GM23338 (cell line): Measurements from ENCODE around the gene CMIP. TPM values are rescaled to one million over a fixed set of nuclear protein-coding genes. Genes with fewer than 3 reads are reported as not detected.

Experiments
- ATAC-seq: fragments of 200-7000 bp; cut with Tn5 transposase; 3 replicates; pipeline ENCODE4 v1.9.1; 2020
- DNase-seq: peaks from one replicate; pipeline ENCODE4 v3.0.0-alpha.2; 2015; ENCODE audit warnings: low spot score
- H2AFZ ChIP-seq: fragments of 200-600 bp; sonication (generic); 2 replicates; pipeline ENCODE4 v1.8.0; 2016; ENCODE audit warnings: antibody characterized with exemption, mild to moderate bottlenecking, moderate library complexity
- H3F3A ChIP-seq: fragments of 200-600 bp; sonication (generic); replicated peaks from 2 replicates; pipeline ENCODE4 v1.8.0; 2017; ENCODE audit warnings: antibody characterized with exemption, mixed run types, low read depth
- H3K27ac ChIP-seq: fragments of 200-600 bp; sonication (generic); 2 replicates; pipeline ENCODE4 v1.6.1; 2016; ENCODE audit warnings: low read depth
- H3K27me3 ChIP-seq: fragments of 200-600 bp; sonication (generic); 2 replicates; pipeline ENCODE4 v1.8.0; 2016; ENCODE audit warnings: mild to moderate bottlenecking, mixed run types, moderate library complexity; ENCODE audit not compliant: insufficient read depth
- H3K36me3 ChIP-seq: fragments of 200-600 bp; sonication (generic); 2 replicates; pipeline ENCODE4 v1.8.0; 2016; ENCODE audit warnings: mild to moderate bottlenecking; ENCODE audit not compliant: insufficient read depth
- H3K4me1 ChIP-seq: fragments of 200-600 bp; sonication (generic); 2 replicates; pipeline ENCODE4 v1.8.0; 2016; ENCODE audit warnings: mild to moderate bottlenecking, moderate library complexity; ENCODE audit not compliant: insufficient read depth
- H3K4me2 ChIP-seq: fragments of 200-600 bp; sonication (generic); 2 replicates; pipeline ENCODE4 v1.7.1; 2017; ENCODE audit warnings: mixed run types
- H3K4me3 ChIP-seq: fragments of 200-600 bp; sonication (generic); 2 replicates; pipeline ENCODE4 v1.6.1; 2016; ENCODE audit warnings: mixed run types
- H3K79me2 ChIP-seq: fragments of 200-600 bp; sonication (generic); replicated peaks from 2 replicates; pipeline ENCODE4 v1.8.0; 2017; ENCODE audit warnings: mild to moderate bottlenecking; ENCODE audit not compliant: insufficient read depth
- H3K9me2 ChIP-seq: fragments of 200-600 bp; sonication (generic); 2 replicates; pipeline ENCODE4 v1.8.0; 2017; ENCODE audit not compliant: insufficient read depth
- H4K20me1 ChIP-seq: fragments of 200-600 bp; sonication (generic); replicated peaks from 2 replicates; pipeline ENCODE4 v1.8.0; 2017; ENCODE audit warnings: mild to moderate bottlenecking; ENCODE audit not compliant: insufficient read depth
- H3K27ac Mint-ChIP-seq: 2 replicates; pipeline ENCODE4 v1.8.0; 2020; ENCODE audit warnings: inconsistent platforms, mild to moderate bottlenecking, moderate library complexity, mixed read lengths
- H3K27me3 Mint-ChIP-seq: 3 replicates; pipeline ENCODE4 v1.8.0; 2022; ENCODE audit warnings: low read depth, mild to moderate bottlenecking, moderate library complexity, mixed read lengths, inconsistent platforms; ENCODE audit not compliant: insufficient read depth, poor library complexity
- H3K36me3 Mint-ChIP-seq: 3 replicates; pipeline ENCODE4 v1.8.0; 2021; ENCODE audit warnings: low read depth, mild to moderate bottlenecking, inconsistent platforms, moderate library complexity, mixed read lengths
- H3K4me1 Mint-ChIP-seq: 3 replicates; pipeline ENCODE4 v1.8.0; 2020; ENCODE audit warnings: mild to moderate bottlenecking, inconsistent platforms, mixed read lengths
- H3K4me3 Mint-ChIP-seq: 3 replicates; pipeline ENCODE4 v1.8.0; 2021; ENCODE audit warnings: moderate library complexity, mild to moderate bottlenecking, inconsistent platforms, mixed read lengths
- H3K9me3 Mint-ChIP-seq: 3 replicates; pipeline ENCODE4 v1.8.0; 2020; ENCODE audit warnings: moderate library complexity, mild to moderate bottlenecking, inconsistent platforms, mixed read lengths
- CREB1 ChIP-seq: fragments of 250-450 bp; sonication (Bioruptor Pico); IDR thresholded peaks from 2 replicates; pipeline ENCODE4 v1.5.0; 2020; ENCODE audit warnings: low read depth, mild to moderate bottlenecking, moderate library complexity
- EZH2 ChIP-seq: fragments of 200-600 bp; sonication (generic); IDR thresholded peaks from one replicate; pipeline ENCODE4 v1.8.0; 2017; ENCODE audit warnings: antibody characterized with exemption, mild to moderate bottlenecking, low read depth; ENCODE audit not compliant: unreplicated experiment
- EZH2phosphoT487 ChIP-seq: fragments of 200-600 bp; sonication (generic); IDR thresholded peaks from one replicate; pipeline ENCODE4 v1.8.1; 2018; ENCODE audit warnings: antibody characterized with exemption; ENCODE audit not compliant: unreplicated experiment
- JUNB ChIP-seq: IDR thresholded peaks from one replicate; pipeline ENCODE4 v1.6.1; 2016; ENCODE audit warnings: antibody characterized with exemption; ENCODE audit not compliant: unreplicated experiment
- NANOG ChIP-seq: IDR thresholded peaks from 2 replicates; pipeline ENCODE4 v1.6.1; 2016; ENCODE audit warnings: antibody characterized with exemption, borderline replicate concordance
- POLR2AphosphoS5 ChIP-seq: IDR thresholded peaks from 2 replicates; pipeline ENCODE4 v1.6.1; 2016; ENCODE audit warnings: antibody characterized with exemption, low read depth
- STAT1 ChIP-seq: IDR thresholded peaks from one replicate; pipeline ENCODE4 v1.6.1; 2016; ENCODE audit warnings: antibody characterized with exemption; ENCODE audit not compliant: unreplicated experiment
- ZNF114 ChIP-seq: fragments of 250-450 bp; sonication (Bioruptor Pico); IDR thresholded peaks from 2 replicates; pipeline ENCODE4 v1.5.0; 2020; ENCODE audit warnings: mild to moderate bottlenecking, moderate library complexity
- ZNF331 ChIP-seq: fragments of 250-450 bp; sonication (Bioruptor Pico); IDR thresholded peaks from 2 replicates; pipeline ENCODE4 v1.5.0; 2020; ENCODE audit warnings: low read depth, mild to moderate bottlenecking, moderate library complexity
- polyA plus RNA-seq: library from polyadenylated mRNA; unstranded; fragments of >200 nt; fragmentation: Nextera tagmentation; extraction: Ambion mirVana; gene quantifications from 2 replicates; pipeline ENCODE4 v1.2.1, GENCODE V29; 2016
- total RNA-seq: library from RNA; depleted of rRNA; stranded (reverse); fragments of >200 nt; shearing (Covaris generic); gene quantifications from 2 replicates; pipeline ENCODE4 v1.2.3, GENCODE V29; 2014
- TF ChIP-seq, protein P1 (sequence below): IDR thresholded peaks from one replicate; pipeline ENCODE4 v1.6.1; 2018; ENCODE audit warnings: antibody characterized with exemption; ENCODE audit not compliant: unreplicated experiment
- TF ChIP-seq, protein P2 (sequence below): IDR thresholded peaks from 2 replicates; pipeline ENCODE4 v1.6.1; 2016; ENCODE audit warnings: antibody characterized with exemption

Gene CMIP
- total and polyA plus RNA-seq, 2 experiments from 2014 or later, result 9.5 to 62.3 TPM

GRCh38 chr16:81517629-81518438, 73.2 kb downstream of the CMIP start:
- no peak overlapping the region; the same call in 1 of the 2 replicates for H3K27ac Mint-ChIP-seq
- ATAC-seq, result no peak

GRCh38 chr16:81518439-81518757, 73.8 kb downstream of the CMIP start:
- H3K79me2 ChIP-seq, result peaks cover 90% of the 10 kb centered on the region
- H4K20me1 ChIP-seq, result peaks cover 53% of the 10 kb centered on the region
- no peak overlapping the region for H2AFZ ChIP-seq
- TF ChIP-seq STAT1 (no peak), EZH2 (no peak), JUNB (no peak), CREB1 (CRISPR knock-in tag) (no peak), NANOG (no peak), EZH2phosphoT487 (no peak), POLR2AphosphoS5 (no peak), ZNF114 (CRISPR knock-in tag) (no peak), ZNF331 (CRISPR knock-in tag) (no peak)
- TF ChIP-seq, protein P1, sequence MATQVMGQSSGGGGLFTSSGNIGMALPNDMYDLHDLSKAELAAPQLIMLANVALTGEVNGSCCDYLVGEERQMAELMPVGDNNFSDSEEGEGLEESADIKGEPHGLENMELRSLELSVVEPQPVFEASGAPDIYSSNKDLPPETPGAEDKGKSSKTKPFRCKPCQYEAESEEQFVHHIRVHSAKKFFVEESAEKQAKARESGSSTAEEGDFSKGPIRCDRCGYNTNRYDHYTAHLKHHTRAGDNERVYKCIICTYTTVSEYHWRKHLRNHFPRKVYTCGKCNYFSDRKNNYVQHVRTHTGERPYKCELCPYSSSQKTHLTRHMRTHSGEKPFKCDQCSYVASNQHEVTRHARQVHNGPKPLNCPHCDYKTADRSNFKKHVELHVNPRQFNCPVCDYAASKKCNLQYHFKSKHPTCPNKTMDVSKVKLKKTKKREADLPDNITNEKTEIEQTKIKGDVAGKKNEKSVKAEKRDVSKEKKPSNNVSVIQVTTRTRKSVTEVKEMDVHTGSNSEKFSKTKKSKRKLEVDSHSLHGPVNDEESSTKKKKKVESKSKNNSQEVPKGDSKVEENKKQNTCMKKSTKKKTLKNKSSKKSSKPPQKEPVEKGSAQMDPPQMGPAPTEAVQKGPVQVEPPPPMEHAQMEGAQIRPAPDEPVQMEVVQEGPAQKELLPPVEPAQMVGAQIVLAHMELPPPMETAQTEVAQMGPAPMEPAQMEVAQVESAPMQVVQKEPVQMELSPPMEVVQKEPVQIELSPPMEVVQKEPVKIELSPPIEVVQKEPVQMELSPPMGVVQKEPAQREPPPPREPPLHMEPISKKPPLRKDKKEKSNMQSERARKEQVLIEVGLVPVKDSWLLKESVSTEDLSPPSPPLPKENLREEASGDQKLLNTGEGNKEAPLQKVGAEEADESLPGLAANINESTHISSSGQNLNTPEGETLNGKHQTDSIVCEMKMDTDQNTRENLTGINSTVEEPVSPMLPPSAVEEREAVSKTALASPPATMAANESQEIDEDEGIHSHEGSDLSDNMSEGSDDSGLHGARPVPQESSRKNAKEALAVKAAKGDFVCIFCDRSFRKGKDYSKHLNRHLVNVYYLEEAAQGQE, result no peak

More at GRCh38 chr16:81517629-81518438, 73.2 kb downstream of the CMIP start:
- Histone ChIP-seq H3K27ac (no peak overlapping the region), H2AFZ (no peak overlapping the region), H3K27me3 (no peaks in the 10 kb centered on the region), H3K4me2 (no peak overlapping the region), H3K79me2 (peaks cover 90% of the 10 kb centered on the region), H3F3A (0 out of 2 replicates have a peak, but pooled peaks cover 4% of the 10 kb centered on the region), H4K20me1 (peaks cover 54% of the 10 kb centered on the region), H3K36me3 (no peaks in the 10 kb centered on the region), H3K4me1 (peaks cover 12% of the 10 kb centered on the region), H3K4me3 (no peak overlapping the region), H3K9me2 (no peaks in the 10 kb centered on the region)
- Mint-ChIP-seq H3K9me3 (no peaks in the 10 kb centered on the region), H3K27me3 (peaks cover 13% of the 10 kb centered on the region), H3K4me3 (no peak overlapping the region), H3K36me3 (peaks cover 10% of the 10 kb centered on the region; the same call in 2 of the 3 replicates), H3K4me1 (peaks cover 18% of the 10 kb centered on the region)
- DNase-seq, result no peak
- TF ChIP-seq STAT1, result no peak
- no peak for TF ChIP-seq EZH2
- TF ChIP-seq POLR2AphosphoS5, result no peak
- TF ChIP-seq, protein P1, result no peak
- no peak for TF ChIP-seq ZNF331 (CRISPR knock-in tag)
- TF ChIP-seq ZNF114 (CRISPR knock-in tag), result no peak
- no peak for TF ChIP-seq NANOG
- TF ChIP-seq, protein P2, sequence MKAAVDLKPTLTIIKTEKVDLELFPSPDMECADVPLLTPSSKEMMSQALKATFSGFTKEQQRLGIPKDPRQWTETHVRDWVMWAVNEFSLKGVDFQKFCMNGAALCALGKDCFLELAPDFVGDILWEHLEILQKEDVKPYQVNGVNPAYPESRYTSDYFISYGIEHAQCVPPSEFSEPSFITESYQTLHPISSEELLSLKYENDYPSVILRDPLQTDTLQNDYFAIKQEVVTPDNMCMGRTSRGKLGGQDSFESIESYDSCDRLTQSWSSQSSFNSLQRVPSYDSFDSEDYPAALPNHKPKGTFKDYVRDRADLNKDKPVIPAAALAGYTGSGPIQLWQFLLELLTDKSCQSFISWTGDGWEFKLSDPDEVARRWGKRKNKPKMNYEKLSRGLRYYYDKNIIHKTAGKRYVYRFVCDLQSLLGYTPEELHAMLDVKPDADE, result no peak

More at GRCh38 chr16:81518439-81518757, 73.8 kb downstream of the CMIP start:
- Histone ChIP-seq H3K4me1 (peaks cover 7% of the 10 kb centered on the region), H3K4me2 (no peak overlapping the region), H3K27ac (no peak overlapping the region), H3K27me3 (no peaks in the 10 kb centered on the region), H3K4me3 (no peak overlapping the region), H3F3A (no peaks in the 10 kb centered on the region), H3K36me3 (no peaks in the 10 kb centered on the region), H3K9me2 (no peaks in the 10 kb centered on the region)
- no peak for ATAC-seq
- DNase-seq, result no peak
- peaks cover 10% of the 10 kb centered on the region for H3K27me3 Mint-ChIP-seq
- no peak overlapping the region for H3K4me3 Mint-ChIP-seq
- no peaks in the 10 kb centered on the region for H3K9me3 Mint-ChIP-seq
- peaks cover 13% of the 10 kb centered on the region for H3K4me1 Mint-ChIP-seq
- peaks cover 10% of the 10 kb centered on the region; the same call in 2 of the 3 replicates for H3K36me3 Mint-ChIP-seq
- no peak overlapping the region for H3K27ac Mint-ChIP-seq
